Activated CD4-positive, alpha-beta T cell treated with anti-CD3 and anti-CD28 coated beads for 48 hours (primary cell): ENCODE results near the gene RFLNA.
"Not testable (repeated sequence)": the region's sequence is repeated elsewhere in the genome, so short reads cannot be mapped to it uniquely, and the experiment has no call there.

ENCODE experiments used
- DNase-seq: peaks from one replicate; pipeline ENCODE4 v3.0.0-alpha.2; 2020

The RFLNA gene

GRCh38 chr12:124321556-124322270 is 26.8 kb downstream of the RFLNA start:
- no peak for DNase-seq

GRCh38 chr12:124322271-124322998 is 27.5 kb downstream of the RFLNA start:
- DNase-seq, result no peak

DNA sequence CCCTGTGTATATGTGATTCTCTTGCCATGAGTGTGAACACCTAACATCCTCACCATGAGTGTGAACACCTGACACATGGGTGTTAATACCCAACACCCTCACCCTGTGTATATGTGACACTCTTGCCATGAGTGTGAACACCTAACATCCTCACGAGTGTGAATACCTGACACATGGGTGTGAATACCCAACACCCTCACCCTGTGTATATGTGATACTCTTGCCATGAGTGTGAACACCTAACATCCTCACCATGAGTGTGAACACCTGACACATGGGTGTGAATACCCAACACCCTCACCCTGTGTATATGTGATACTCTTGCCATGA is 28.1 kb downstream of the RFLNA start:
- DNase-seq, result not testable (repeated sequence)

DNA sequence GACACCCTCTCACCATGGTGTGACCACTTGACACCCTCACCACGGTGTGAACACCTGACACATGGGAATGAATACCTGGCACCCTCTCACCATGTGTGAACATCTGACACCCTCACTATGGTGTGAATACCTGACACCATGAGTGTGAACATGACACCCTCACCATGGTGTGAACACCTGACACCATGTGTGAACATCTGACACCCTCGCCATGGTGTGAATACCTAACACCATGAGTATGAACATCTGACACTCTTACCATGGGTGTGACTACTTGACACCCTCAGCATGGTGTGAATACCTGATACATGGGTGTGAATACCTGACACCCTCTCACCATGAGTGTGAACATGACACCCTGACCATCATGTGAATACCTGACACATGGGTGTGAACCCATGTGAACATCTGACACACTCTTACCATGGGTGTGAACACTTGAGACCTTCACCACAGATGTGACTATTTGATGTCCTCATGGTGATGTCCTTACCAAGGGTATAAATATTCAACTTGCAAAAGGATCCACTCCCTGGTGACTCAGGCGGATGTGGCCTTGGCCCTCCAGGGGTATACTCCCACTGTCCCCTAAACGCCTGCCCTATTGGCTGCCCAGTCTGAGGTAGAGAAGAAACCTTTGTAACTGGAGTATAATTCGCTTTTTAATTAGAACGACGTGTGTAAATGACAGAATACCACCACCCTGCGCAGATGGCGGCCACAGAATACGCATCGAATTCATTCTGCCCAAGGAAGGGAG is 29.1 kb downstream of the RFLNA start:
- DNase-seq, result no peak

GRCh38 chr12:124324803-124325705 is 30.2 kb downstream of the RFLNA start:
- no peak for DNase-seq

DNA sequence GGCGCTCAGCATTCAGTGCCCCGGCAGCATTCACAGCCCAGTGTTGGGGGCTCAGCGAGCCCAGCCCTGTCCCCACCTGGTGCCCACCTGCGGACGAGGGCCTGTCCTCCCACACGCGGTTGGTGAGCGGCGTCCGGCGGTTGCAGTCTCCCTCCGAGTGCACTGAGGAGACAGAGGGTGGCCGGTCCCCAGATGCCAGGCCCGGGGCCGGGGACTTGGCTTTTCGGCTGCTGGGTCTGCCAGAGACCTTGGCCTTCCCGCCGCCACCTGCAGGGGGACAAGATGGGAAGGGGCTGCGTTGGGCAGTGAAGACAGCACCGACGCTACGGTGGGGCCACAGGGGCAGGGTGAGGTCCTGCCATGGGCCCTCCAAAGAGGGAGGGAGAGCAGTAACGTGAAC is 31.2 kb downstream of the RFLNA start:
- DNase-seq, result no peak

GRCh38 chr12:124326871-124327270 is 32.0 kb downstream of the RFLNA start:
- no peak for DNase-seq

DNA sequence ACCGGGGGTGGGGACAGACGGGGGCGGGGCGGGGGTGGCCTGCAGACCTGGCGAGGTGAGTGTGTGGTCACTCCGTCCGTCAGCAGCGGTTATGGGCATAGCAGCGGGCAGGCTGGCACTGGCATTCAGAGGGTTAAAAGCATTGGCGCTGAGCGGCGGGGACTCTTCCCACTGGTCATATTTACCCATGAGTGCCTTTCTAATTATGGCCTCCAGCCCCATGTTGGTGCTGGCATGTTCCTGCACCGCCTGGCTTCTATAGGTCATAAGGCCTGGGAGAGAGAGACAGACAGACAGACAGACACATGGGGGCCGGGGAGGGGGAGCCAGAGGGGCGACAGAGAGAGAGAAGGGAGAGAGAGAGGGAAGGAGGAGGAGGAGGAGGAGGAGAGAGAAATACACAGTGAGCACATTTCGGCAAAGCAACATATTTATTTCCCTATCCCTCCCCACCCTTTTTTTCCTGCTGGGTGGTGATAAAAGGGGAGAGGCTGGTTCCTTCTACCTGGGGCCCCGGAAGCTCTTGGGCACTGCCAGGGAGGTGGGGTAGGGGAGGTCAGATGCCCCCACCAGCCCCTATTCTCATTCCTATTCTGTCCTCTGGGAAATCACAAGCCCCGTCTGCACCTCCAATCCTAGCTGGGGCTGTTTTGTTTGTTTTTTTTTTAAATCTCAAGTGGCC is 32.6 kb downstream of the RFLNA start:
- no peak for DNase-seq

- no peak for DNase-seq
These were observed 33.2 kb downstream of the RFLNA start for GRCh38 chr12:124328116-124328515.

DNA sequence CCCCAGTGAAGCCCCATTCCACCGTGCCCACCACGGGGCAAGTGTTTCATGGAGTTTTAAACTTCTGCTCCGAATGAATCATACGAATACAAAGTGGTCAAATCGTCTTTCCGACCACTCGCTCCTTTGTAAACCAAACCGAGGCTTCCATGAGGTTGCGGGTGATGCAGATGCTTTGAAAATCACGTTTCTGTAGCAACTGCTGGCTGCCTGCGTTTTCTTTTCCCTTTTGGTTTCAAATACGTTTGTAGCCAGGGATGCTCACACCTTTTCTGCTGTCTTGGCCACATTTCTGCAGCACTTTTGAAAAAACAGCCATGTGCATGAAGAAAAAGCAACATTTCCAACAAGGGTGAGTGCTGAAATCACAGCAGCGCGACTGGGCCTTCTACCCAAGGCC is 33.7 kb downstream of the RFLNA start:
- no peak for DNase-seq

- DNase-seq, result no peak
These were observed 37.3 kb downstream of the RFLNA start for GRCh38 chr12:124332058-124332672.

DNA sequence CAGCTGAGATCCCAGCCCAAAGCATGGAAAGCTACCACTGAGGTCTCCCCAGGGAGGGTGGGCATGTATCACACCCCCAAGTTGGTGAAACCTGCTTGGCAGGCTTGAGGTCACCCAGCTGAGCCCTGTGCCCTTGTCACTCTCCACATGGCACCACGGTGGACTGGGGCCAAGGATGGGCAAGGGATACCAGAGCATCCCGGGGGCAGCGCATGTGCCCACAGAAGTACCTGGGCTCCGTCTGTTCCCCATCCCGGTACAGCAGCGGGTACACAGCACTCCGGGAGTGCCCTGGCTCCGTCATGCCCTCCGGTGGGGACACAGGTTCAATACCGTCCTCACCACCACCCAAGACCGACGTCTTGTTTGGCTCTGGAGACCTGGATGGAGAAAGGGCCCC is 38.0 kb downstream of the RFLNA start:
- no peak for DNase-seq

GRCh38 chr12:124333724-124334123 is 38.8 kb downstream of the RFLNA start:
- DNase-seq, result no peak

DNA sequence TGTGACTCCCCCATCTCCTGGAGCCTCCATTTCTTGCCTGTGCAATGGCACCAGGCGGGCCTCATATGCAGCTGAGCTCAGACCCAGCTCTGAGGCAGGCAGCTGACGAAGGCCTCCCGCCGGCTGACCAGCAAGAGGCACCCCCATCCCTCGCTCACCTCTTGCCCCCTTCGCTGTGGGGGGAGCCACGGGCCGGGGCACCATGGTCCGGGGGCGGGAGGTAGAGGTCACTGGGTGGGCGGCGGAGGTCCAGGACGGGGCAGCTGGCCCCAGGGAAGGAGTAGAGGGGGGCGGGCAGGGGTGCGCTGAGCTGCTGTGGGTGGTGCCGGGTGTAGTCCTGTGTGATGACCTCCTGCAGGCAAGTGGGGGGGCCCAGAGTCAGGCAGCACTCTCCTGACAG is 39.4 kb downstream of the RFLNA start:
- no peak for DNase-seq

DNA sequence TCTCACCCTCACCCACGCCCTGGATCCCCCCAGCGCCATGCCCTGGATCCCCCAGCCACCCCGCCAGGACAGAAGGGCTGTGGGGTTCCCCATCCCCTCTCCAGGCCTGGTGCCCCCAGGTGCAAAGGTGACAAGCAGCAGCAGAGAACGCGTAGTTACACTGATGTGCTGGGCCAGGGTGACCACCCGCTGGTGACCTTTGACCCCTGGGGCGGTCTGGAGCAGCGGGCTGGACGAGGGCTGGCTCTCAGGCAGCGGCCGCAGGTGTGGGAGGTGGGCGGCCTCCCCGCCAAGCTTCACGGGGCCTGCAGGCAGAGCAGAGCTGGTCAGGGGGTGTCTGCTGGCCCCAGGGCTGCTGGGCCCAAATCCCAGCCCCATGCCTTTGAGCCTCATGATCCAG is 40.1 kb downstream of the RFLNA start:
- DNase-seq, result no peak

DNA sequence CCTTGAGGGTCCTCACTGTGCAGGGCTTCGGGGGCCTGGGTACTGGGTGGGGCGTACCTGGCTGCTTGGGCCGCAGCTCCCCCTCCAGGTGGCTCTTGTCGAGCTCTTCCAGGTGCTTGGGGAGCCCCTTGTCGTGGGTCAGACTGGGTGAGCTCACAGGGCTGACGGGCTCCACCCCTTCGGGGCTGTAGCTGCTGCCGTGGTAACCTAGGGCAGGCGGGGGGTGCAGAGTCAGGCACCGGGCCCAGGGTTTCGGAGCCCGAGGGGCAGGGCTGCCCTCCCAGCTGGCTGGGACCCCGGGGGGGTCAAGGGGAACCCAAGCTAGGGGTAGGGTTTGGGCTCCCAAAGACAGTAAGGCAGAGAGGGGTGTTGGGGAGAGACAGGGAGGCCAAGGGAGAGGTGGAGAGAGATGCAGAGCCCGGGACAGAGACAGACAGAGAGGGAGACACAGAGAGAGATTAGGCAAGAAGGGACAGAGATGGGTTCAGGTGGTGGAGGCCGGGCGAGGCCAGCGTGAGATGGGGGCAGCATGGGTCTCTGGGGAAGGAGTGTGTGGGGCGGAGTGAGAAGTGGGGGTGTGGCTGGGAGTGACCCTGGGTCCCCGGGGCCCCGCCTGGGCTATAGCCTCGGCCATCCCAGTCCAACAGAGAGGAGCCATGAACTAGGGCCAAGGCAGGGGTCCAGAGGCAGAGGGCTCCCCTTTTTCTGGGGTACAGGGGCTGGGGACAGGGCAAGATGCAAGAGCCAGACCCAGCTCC is 40.7 kb downstream of the RFLNA start:
- no peak for DNase-seq

- DNase-seq, result no peak
These were observed 41.2 kb downstream of the RFLNA start for GRCh38 chr12:124336184-124336437.

GRCh38 chr12:124336742-124337520 is 42.0 kb downstream of the RFLNA start:
- DNase-seq, result no peak

GRCh38 chr12:124337622-124338021 is 42.7 kb downstream of the RFLNA start:
- no peak for DNase-seq

DNA sequence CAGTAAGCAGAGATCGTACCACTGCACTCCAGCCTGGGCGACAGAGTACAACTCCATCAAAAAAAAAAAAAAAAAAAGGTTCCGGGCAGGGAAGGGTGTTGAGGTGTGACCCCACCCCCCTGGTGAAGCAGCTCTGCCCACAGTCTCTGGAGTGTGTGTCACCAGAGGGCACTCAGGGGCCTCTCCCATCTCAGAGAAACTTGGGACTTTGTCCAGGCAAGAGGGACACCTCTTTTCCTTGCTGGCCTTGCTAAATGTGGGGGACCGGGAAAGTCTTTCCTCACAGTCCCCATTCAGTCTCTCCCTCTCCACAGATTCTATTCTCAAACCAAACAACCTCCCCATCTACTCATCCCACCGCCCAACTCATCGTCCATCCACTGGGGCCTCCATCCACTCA is 43.6 kb downstream of the RFLNA start:
- DNase-seq, result no peak
